LNCAP (cell line): ENCODE results near the gene HDAC4.

Source experiments
- TF ChIP-seq, protein P1 (sequence below): fragments of 450-650 bp; IDR thresholded peaks from 2 replicates; pipeline ENCODE4 v1.5.1; 2017; ENCODE audit warnings: mild to moderate bottlenecking

Gene HDAC4

DNA sequence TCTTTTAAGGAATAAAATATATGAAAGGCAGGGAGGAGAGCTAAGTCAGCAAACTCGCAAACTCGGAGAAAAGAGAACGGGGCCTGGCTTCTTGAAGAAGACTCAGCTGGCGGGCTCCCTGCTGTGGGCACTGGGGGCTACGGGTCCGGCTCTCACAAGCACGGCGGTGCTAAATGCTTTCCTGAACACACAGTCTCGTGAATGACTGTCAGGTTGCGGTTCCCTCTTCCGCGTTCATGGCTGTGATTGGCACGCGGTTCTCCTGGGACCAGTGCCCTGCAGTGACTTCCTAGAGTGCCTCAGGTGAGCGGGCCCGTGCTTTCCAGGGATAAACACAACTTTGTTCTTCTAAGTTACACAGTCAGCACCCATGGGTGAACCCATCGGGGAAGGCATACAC lies 208.4 kb downstream of the HDAC4 start:
- TF ChIP-seq, protein P1, sequence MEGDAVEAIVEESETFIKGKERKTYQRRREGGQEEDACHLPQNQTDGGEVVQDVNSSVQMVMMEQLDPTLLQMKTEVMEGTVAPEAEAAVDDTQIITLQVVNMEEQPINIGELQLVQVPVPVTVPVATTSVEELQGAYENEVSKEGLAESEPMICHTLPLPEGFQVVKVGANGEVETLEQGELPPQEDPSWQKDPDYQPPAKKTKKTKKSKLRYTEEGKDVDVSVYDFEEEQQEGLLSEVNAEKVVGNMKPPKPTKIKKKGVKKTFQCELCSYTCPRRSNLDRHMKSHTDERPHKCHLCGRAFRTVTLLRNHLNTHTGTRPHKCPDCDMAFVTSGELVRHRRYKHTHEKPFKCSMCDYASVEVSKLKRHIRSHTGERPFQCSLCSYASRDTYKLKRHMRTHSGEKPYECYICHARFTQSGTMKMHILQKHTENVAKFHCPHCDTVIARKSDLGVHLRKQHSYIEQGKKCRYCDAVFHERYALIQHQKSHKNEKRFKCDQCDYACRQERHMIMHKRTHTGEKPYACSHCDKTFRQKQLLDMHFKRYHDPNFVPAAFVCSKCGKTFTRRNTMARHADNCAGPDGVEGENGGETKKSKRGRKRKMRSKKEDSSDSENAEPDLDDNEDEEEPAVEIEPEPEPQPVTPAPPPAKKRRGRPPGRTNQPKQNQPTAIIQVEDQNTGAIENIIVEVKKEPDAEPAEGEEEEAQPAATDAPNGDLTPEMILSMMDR, result no peak

- TF ChIP-seq, protein P1, result no peak
Measured at GRCh38 chr2:239190921-239191885, 209.6 kb downstream of the HDAC4 start.

DNA sequence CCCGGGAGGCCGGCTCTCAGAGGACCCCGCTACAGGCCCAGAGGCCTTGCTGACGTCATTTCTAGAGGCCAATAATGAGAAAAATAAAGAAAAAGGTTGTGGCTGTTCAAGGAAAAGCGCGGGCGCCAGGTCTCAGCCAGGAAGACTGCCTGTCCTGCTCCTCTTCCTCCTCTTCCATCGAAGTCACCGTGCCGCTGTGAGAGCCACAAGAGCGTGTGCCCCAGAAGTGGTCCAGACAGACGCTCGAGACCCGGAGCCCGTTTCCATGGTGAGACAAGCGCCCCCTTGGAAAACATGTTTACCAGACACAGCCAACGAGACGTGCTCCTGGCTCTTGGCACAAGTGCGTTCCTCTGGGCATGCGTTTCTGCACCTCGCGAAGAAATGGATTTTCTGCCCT lies 210.5 kb downstream of the HDAC4 start:
- TF ChIP-seq, protein P1, result no peak

DNA sequence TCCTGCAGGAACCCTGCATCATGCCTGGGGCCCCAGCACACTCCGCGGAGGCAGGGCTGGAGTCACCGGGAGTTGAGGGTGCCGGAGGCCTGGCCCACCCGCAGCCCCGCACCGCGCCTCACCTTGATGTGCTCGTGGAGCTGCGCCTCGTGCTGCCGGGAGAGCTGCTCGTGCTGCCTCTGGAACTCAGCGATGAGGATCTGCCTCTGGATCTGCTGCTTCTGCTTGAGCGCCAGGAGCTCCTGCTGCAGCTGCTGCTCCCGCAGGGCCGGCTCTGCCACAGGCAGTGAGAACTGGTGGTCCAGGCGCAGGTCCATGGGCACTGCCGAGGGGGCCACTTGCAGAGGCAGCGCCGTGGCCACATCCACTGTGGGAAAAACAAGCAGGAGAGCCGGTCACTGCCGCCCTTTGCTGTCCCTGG lies 211.1 kb downstream of the HDAC4 start:
- TF ChIP-seq, protein P1, result no peak

DNA sequence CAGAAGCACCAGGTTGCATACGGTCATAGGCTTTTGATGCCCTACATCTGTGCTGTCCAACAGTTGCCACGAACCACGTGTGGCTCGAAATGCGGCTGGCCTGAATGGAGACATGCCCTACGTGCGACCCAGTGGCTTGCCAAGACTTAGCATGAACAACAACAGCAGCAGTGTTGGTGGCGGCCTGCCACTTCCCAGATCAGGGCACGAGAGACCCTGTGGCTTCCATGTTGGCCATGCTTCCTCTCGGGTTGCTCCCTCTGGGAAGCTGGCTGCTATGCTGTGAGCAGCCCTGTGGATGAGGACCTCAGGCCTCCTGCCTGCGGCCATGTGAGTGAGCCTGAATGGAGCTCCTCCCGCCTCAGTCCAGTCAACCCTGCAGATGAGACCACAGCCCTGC lies 212.3 kb downstream of the HDAC4 start:
- TF ChIP-seq, protein P1, result no peak

DNA sequence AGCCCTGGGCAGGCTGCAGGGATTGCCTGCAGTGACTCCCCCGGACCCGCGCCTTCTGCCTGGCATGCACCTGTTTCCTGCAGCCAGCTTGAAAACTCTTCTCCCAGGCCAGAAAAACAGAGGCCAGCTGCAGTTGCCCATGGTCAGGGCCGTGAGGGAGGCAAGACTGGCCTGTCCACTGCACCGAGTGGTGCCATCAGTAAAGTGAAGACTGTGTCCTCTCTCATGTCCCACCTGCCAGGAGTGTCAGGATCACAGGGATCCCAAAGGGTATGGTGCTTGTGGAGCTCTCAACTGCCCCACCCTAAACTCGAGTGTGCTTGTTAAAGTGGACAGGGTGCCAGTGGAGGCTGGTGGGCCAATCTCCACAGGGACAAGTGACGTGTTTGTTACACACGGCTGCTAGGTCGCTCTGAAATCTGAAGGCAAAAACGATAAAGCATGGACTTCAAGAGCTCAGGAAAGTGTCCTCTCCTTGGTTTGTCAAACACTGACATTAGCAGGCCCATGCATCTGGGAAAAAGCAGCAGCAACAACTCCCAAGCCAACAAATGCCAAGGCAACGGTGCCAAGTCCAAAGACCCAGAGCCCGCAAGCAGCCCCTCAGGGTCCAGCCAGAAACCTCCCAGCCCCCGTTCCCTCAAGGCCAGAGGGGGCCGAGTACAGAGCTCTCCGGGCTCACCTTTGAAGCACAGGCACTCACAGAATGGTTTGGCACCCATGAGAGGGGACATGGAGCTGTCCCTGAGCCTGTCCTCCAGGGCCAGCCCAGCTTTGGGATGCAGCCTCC lies 213.2 kb downstream of the HDAC4 start:
- TF ChIP-seq, protein P1, result no peak

- TF ChIP-seq, protein P1, result no peak
Measured at GRCh38 chr2:239186516-239187357, 214.1 kb downstream of the HDAC4 start.
